ENCODE data around the gene HNRNPLL. TPM values are rescaled to one million over a fixed set of nuclear protein-coding genes. Genes with fewer than 3 reads are reported as not detected.

Gene HNRNPLL
- total and polyA plus RNA-seq, 4 donors, result 7.7 to 18.3 (median 13.1) TPM

GRCh38 chr2:38571193-38571592, 31.5 kb downstream of the HNRNPLL start (continued):
- TF ChIP-seq, protein P1, sequence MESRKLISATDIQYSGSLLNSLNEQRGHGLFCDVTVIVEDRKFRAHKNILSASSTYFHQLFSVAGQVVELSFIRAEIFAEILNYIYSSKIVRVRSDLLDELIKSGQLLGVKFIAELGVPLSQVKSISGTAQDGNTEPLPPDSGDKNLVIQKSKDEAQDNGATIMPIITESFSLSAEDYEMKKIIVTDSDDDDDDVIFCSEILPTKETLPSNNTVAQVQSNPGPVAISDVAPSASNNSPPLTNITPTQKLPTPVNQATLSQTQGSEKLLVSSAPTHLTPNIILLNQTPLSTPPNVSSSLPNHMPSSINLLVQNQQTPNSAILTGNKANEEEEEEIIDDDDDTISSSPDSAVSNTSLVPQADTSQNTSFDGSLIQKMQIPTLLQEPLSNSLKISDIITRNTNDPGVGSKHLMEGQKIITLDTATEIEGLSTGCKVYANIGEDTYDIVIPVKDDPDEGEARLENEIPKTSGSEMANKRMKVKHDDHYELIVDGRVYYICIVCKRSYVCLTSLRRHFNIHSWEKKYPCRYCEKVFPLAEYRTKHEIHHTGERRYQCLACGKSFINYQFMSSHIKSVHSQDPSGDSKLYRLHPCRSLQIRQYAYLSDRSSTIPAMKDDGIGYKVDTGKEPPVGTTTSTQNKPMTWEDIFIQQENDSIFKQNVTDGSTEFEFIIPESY (IDR thresholded peaks at IDR 0.05), result no peak
- no peak for TF ChIP-seq JUND (IDR thresholded peaks at IDR 0.05)

DNA sequence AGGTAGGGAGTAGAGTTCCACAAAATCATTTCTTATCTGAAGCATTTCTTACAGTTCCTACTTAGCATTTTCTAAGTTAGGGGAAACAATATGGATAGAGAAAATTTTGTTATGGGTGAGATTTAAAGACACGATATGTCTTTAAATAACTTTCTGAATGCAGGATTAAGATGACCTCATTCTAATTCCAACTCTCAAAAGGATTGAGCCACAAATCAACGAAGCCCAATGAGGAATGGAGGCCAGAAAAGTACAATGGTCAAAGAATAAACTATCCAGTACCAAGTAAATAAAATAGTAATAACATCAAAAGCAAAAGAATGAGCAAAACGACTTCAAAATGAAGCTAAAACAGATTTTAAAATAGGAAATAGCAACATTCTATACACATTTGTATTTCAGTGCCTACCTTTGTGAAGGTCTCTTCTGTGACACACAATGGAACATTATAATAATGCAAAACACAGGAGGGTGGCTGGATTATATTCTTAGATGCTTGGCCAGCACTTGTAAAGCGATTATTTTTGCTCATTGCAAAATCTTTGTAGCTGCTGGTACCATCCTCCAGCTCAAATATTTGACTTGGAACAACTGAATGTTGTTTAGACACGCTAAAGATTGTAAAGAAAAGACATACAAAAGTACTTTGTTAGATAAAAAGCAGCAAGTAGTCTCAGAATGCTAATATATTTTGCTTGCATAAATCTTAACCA, 33.8 kb downstream of the HNRNPLL start:
- no peak overlapping the region for H3K4me3 ChIP-seq (ENCODE audit: low read depth in 1 of 3, low read length in 3 of 3)
- TF ChIP-seq HNF4A (conservative IDR thresholded peaks at IDR 0.05), result peak; percentile 36 to 37
- no peak for TF ChIP-seq REST (IDR thresholded peaks at IDR 0.05)
- TF ChIP-seq SP1 (IDR thresholded peaks at IDR 0.05), result no peak
- no peak for TF ChIP-seq NR2F2 (IDR thresholded peaks at IDR 0.05)
- peak; percentile 26 for TF ChIP-seq FOXA1 (IDR thresholded peaks at IDR 0.05)
- no peak for TF ChIP-seq GABPA (IDR thresholded peaks at IDR 0.05 in 1 of 2, conservative IDR thresholded peaks at IDR 0.05 in 1 of 2)
- no peak for TF ChIP-seq CTCF (IDR thresholded peaks at IDR 0.05; ENCODE audit: low read depth, low read length, missing input control)
- TF ChIP-seq RXRA (IDR thresholded peaks at IDR 0.05), result peak in 1 of 2 donors; percentile 50
- no peak for TF ChIP-seq HNF4G (IDR thresholded peaks at IDR 0.05)
- TF ChIP-seq RAD21 (IDR thresholded peaks at IDR 0.05), result peak in 1 of 2 donors; percentile 29
- TF ChIP-seq JUND (IDR thresholded peaks at IDR 0.05), result no peak
- TF ChIP-seq, protein P2, sequence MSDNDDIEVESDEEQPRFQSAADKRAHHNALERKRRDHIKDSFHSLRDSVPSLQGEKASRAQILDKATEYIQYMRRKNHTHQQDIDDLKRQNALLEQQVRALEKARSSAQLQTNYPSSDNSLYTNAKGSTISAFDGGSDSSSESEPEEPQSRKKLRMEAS (IDR thresholded peaks at IDR 0.05), result peak; percentile 10
- TF ChIP-seq FOXA2 (IDR thresholded peaks at IDR 0.05), result no peak
- TF ChIP-seq, protein P3, sequence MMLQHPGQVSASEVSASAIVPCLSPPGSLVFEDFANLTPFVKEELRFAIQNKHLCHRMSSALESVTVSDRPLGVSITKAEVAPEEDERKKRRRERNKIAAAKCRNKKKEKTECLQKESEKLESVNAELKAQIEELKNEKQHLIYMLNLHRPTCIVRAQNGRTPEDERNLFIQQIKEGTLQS (IDR thresholded peaks at IDR 0.05), result no peak
- TF ChIP-seq, protein P1 (IDR thresholded peaks at IDR 0.05), result no peak
- no peak for TF ChIP-seq EGR1 (IDR thresholded peaks at IDR 0.05; ENCODE audit: low read depth in 2 of 2)
- no peak for TF ChIP-seq YY1 (IDR thresholded peaks at IDR 0.05)
- no peak for TF ChIP-seq TAF1 (conservative IDR thresholded peaks at IDR 0.05)
- peaks cover 1 to 19% (median 9%) of the 10 kb centered on the region in 4 donors for H3K36me3 ChIP-seq (ENCODE audit: control insufficient read depth in 4 of 4, insufficient read depth in 3 of 4, low read depth in 1 of 4, low read length in 3 of 4)

More for the DNA sequence above, 33.8 kb downstream of the HNRNPLL start:
- WGBS, result 34% methylated on average over 5 of the region's 5 CpGs
- Histone ChIP-seq H3K27me3 (ENCODE audit: control insufficient read depth in 4 of 4, insufficient read depth in 4 of 4, low read length in 3 of 4) (no peaks in the 10 kb centered on the region), H3K4me1 (ENCODE audit: control insufficient read depth in 4 of 4, insufficient read depth in 4 of 4, low read length in 3 of 4) (peaks cover 0 to 20% (median 11%) of the 10 kb centered on the region in 4 donors), H3K9me3 (ENCODE audit: control insufficient read depth in 4 of 4, low read length in 3 of 4) (no peaks in the 10 kb centered on the region), H3K27ac (ENCODE audit: low read depth in 1 of 2, low read length in 2 of 2) (peak overlapping the region in 1 of 2 donors; percentile 28), H3K9ac (ENCODE audit: low read depth in 1 of 2, low read length in 2 of 2) (no peak overlapping the region)
- DNase-seq (ENCODE audit: low spot score), result no peak

Measured in liver (tissue), 9 donors.